ENCODE measurements around the gene WNT10A.
A peak's percentile ranks its signal among the peaks of the same experiment; 100 is the strongest.

The WNT10A gene

GRCh38 chr2:218858138-218858445 is 22.6 kb upstream of the WNT10A start:
- DNase-seq: no peak

GRCh38 chr2:218858671-218859555 is 21.7 kb upstream of the WNT10A start:
- DNase-seq: no peak

- no peak for DNase-seq
Measured at GRCh38 chr2:218859556-218859987, 21.1 kb upstream of the WNT10A start, which contains the start of gene WNT6. Gene WNT6 (plus strand): TSS chr2:218859805. CDS start chr2:218860038, 233 bp downstream.

DNA sequence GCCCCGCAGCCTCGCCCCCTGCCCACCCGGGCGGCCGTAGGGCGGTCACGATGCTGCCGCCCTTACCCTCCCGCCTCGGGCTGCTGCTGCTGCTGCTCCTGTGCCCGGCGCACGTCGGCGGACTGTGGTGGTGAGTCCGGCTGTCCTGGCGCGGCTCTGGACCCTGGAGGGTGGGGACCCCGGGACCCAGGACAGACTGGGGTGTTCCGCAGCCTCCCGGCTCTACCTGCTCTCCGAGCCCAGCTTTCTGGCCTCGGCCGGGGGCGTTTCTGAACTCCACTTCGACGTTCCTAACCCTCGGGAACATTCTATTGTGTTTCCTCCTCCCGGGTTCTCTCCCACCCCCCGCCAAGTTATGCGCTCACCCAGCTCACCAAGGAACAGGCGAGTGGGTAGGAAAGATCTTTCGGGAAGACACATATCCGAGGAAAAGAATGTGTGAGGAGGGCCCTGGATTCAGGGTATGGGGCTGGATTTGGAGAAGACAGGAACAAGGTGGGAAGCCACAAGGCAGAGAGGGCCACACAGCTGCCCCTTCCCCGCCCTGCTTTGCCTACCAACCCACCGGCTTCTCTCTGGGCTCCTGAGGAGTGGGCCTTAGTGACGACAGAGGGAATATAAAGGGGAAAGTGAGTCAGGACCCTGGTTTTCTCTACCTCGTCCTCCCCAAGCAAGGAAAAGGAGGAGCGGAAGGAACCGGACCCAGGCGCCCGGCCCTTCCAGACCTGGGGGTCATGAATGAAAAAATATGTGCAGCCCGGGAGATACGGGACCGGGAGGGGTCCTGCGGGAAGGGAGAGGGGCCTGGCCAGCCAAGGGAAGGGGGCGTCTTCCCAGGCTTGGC is 20.4 kb upstream of the WNT10A start:
- no peak for DNase-seq

GRCh38 chr2:218860950-218861381 is 19.7 kb upstream of the WNT10A start:
- DNase-seq: peak; percentile 16

DNA sequence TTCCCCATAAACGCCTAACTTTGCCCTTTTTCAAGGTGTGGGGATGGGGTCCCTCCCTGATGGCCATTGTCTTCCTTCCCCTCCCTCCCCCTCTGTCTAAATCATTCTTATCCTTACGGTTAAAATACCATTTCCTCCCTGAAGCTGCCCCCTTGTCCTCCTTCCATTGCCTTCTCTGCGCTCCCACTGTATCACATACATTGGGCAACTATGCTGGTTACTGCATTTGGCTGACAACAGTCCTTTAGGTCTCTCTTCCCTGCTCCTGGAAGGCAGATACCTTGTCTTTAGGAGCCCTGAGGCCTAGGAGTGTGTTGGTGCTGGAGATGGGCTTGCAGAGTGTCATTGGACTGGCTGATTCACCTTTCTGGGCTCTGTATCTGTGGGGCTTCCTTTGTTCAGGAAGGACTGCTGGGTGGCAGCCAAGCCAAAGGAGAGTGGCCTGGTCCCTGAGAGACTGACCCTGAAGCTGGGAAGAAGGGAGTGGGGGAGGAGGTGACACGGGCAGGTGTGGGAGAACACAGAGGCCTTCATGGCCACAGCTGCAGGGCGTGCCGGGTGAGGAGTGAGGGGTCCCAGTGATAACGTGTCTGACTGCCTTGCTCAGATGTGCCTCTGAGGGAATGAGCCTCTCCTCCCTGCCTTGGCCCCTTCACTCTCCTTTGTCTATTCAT is 18.9 kb upstream of the WNT10A start:
- no peak for DNase-seq

DNA sequence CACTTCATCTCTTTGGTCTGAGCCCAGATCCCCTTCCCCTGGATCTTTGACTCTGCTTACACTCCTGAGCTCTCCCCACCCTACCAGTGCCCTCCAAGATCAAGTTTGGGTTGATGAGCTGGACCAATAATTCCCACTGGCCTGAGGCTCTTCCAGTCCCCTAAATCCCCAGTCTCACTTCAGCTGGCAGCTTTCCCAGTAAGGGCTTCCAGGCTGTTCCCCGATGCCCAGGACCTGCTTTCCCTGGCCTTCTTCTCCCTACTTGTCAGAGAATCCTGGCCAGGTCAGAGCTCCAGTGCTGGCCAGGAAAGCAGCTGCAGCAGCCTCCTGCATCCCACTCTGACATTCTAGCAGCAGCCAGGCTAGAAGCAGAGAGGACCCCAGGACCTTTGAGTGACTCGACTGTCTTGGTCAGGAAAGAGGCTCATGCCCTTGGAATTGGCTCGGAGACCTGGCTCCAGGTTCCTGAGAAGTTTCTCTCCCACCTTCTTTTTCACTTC is 17.6 kb upstream of the WNT10A start:
- no peak for DNase-seq

DNA sequence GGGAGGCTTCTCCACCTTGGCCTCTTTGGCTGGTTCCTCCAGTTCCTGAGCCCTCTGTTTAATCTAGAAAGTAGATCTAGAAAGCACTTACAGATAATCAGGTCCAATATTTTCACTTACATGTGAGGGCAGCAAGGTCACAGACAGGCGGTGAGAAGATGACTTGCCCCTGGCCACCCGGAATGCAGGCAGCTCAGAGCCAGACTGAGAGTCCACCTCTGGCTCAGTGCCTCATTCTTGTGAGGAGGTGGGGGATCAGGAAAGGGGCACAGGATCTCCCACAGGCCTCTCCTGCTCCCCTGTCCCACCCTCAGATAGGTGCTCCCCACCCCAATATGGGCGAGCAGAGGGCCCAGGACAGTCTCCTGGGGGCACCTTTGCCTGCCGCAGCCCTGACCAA is 15.3 kb upstream of the WNT10A start:
- no peak for DNase-seq

- DNase-seq: no peak
Measured at GRCh38 chr2:218865999-218866398, 14.7 kb upstream of the WNT10A start.

DNA sequence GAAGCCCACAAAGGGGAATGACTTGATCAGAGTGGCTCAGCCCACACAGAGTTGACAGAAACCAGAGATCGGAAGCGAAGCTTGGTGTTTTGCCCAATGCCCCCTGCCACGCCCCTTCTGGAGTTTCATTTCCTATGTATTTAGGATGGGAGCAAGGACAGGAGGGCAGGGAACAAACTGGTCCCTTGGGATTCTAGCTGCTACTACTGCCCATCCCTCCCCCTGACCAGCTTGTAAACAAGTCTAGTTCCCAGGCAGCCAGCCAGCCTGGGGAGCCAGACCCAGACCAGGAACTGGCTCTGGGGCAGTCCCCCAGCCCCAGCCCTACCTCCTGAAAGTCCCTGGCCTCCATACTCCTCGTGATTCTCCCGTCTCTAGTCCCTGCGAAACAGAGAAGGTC is 12.8 kb upstream of the WNT10A start:
- DNase-seq: no peak

DNA sequence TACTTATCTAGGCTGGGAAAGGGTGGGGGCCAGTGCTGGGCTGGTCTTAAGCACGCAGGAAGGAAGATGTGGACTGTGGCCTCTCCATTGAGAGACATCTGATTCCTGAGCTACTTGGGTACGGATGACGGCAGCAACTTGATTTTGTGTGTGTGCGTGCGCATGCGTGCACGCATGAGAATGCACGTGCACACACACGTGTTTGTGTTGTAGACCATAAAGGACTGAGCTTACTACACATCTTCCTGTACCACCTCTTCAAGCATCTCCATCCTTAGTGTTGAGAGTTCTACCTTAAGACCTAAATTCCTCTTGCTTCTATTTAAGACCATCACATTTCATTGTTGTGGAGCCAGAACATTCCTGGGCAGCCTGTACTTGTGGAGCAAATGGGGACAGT is 11.6 kb upstream of the WNT10A start:
- DNase-seq: no peak

- DNase-seq: no peak
Measured at GRCh38 chr2:218870984-218871344, 9.7 kb upstream of the WNT10A start.

GRCh38 chr2:218871345-218872302 is 9.0 kb upstream of the WNT10A start:
- no peak for DNase-seq

GRCh38 chr2:218872645-218873358 is 7.8 kb upstream of the WNT10A start:
- no peak for DNase-seq

GRCh38 chr2:218873359-218874194 is 7.1 kb upstream of the WNT10A start:
- DNase-seq: no peak

DNA sequence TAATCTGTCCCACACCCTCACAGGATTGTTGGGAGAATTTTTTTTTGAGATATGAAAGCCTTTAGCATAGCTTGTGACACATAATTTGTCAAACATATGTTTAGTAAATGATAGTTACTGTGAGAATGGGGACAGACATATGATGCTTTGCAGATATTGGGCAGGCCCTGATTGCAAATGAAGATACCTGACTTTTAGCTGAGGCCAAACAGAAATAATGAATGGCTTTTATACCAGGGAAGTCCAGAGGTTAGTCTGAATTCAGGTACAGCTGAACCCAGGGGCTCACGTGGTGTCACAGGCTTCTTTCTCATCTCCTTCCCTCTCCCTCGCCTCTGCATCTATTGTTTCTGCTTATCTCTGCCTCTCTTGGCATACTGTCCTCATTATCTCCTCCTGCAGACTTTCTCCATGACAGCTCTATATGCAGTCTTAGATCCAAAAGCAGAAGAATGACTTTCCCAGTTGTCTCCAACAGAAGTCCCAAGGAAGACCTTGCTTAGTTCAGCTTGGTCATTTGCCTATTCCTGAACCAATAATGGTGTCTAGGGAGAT is 4.9 kb upstream of the WNT10A start:
- DNase-seq: no peak

- no peak for DNase-seq
Measured at GRCh38 chr2:218876562-218877219, 4.0 kb upstream of the WNT10A start.

DNA sequence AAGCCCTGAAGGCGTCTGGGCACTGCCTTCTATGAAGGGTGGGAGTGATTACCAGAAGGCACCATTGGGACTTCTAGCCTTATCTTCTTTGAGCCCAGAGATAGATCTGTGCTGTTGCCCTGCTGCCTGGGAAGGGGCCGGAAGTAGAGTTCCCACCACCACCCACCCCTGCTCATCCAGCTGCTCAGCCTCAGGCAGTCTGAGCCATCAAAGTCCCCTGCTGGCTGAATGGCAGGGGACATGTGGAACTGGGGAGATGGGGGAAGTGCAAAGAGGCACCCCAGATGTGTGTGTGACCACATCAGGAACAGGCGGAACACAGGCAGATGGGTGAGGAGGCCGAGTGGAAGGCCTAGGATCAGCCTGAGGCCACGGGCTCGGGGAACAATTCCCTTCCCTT is 3.3 kb upstream of the WNT10A start:
- DNase-seq: no peak

GRCh38 chr2:218877891-218878290 is 2.8 kb upstream of the WNT10A start:
- no peak for DNase-seq

DNA sequence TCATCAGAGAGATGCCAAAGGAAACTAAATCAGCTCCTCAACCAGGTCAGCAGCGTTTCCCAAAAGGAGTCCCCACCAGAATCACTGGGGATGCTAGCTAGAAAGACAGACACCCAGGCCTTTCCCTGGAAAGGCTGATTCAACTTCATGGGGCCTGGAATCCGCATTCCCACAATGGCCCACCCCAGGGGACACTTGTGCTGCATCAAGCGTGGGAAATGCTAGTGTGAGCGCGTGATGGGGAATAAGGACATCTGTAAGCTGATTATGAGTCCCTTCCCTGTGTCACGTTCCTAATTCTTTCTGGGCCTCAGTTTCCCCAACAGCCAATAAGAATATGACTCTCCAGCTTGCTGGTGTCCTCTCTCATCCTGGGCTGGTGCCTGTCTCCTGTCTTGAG is 2.2 kb upstream of the WNT10A start:
- DNase-seq: no peak

Data from NCI-H2081 treated with DMSO at 0.1 percent for 48 hours (cell line).